Measurements from ENCODE around the gene SNCAIP. TPM values are rescaled to one million over a fixed set of nuclear protein-coding genes. Genes with fewer than 3 reads are reported as not detected.

Gene SNCAIP
- total RNA-seq, 4 donors from 2014 or later: 0.82 to 2.2 (median 1.6) TPM; not detected in 1

- DNase-seq: no peak
- Histone ChIP-seq H3K27ac (no peak overlapping the region), H3K27me3 (no peaks in the 10 kb centered on the region), H3K9me3 (no peaks in the 10 kb centered on the region), H3K4me1 (peaks cover 0 to 3% (median 0%) of the 10 kb centered on the region in 4 donors), H3K36me3 (no peaks in the 10 kb centered on the region), H3K4me3 (no peak overlapping the region)
- in situ Hi-C loops (cut with MboI; ENCODE audit: low pct_ligation_motif_present in 1 of 4, low pct_unique_long_range_greater_than_20kb in 1 of 4, low sequenced_read_pairs in 3 of 4): no loop called here
- TF ChIP-seq POLR2AphosphoS5 (IDR thresholded peaks at IDR 0.05) (no peak), POLR2A (IDR thresholded peaks at IDR 0.05) (no peak), EP300 (IDR thresholded peaks at IDR 0.05; ENCODE audit: low read depth) (no peak)
- TF ChIP-seq, protein P1, sequence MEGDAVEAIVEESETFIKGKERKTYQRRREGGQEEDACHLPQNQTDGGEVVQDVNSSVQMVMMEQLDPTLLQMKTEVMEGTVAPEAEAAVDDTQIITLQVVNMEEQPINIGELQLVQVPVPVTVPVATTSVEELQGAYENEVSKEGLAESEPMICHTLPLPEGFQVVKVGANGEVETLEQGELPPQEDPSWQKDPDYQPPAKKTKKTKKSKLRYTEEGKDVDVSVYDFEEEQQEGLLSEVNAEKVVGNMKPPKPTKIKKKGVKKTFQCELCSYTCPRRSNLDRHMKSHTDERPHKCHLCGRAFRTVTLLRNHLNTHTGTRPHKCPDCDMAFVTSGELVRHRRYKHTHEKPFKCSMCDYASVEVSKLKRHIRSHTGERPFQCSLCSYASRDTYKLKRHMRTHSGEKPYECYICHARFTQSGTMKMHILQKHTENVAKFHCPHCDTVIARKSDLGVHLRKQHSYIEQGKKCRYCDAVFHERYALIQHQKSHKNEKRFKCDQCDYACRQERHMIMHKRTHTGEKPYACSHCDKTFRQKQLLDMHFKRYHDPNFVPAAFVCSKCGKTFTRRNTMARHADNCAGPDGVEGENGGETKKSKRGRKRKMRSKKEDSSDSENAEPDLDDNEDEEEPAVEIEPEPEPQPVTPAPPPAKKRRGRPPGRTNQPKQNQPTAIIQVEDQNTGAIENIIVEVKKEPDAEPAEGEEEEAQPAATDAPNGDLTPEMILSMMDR (IDR thresholded peaks at IDR 0.05): no peak
- intact Hi-C loops (cut with DNase I; ENCODE audit: low total_unique reads): no loop called here
- WGBS, 2 donors (ENCODE audit: low coverage in 1 of 2): 45 to 47% methylated on average over 3 to 4 of the region's 4 CpGs
These were observed 57.3 kb downstream of the SNCAIP start for GRCh38 chr5:122369253-122369815.

- no peaks in the 10 kb centered on the region for H3K27me3 ChIP-seq
- no peak for DNase-seq
- in situ Hi-C loops (cut with MboI; ENCODE audit: low pct_ligation_motif_present in 1 of 4, low pct_unique_long_range_greater_than_20kb in 1 of 4, low sequenced_read_pairs in 3 of 4) (no loop called here), intact Hi-C loops (cut with DNase I; ENCODE audit: low total_unique reads) (no loop called here)
- no peaks in the 10 kb centered on the region for H3K9me3 ChIP-seq
- TF ChIP-seq POLR2AphosphoS5 (IDR thresholded peaks at IDR 0.05): no peak
- TF ChIP-seq POLR2A (IDR thresholded peaks at IDR 0.05): no peak
- TF ChIP-seq EP300 (IDR thresholded peaks at IDR 0.05; ENCODE audit: low read depth): no peak
- H3K4me3 ChIP-seq: no peak overlapping the region
- H3K4me1 ChIP-seq: peaks cover 0 to 3% (median 0%) of the 10 kb centered on the region in 4 donors
- WGBS, 2 donors (ENCODE audit: low coverage in 1 of 2): 64 to 79% methylated on average over 2 of the region's 2 CpGs
- H3K36me3 ChIP-seq: no peaks in the 10 kb centered on the region
- H3K27ac ChIP-seq: no peak overlapping the region
These were observed 59.6 kb downstream of the SNCAIP start for GRCh38 chr5:122371511-122372151.

DNA sequence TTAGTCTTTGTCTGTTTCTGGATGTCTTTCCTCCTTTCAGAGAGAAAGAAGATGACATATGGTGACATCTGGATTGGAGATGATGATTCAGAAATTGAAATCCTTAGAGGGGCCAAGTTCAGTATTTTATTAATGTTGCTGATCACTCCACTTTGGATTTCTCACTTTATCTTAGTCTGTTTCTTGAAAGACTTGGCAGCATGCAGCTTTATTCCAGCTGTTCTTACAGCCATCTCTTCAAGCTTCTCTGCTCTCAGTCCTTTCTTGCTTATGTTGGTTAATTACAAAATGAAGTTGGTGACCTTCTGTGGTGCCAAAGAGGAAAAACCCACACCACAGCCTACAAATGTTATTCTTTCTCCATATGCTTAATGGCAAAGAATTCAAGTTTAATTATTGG is 62.1 kb downstream of the SNCAIP start:
- H3K9me3 ChIP-seq: no peaks in the 10 kb centered on the region
- no peak for DNase-seq
- in situ Hi-C loops (cut with MboI; ENCODE audit: low pct_ligation_motif_present in 1 of 4, low pct_unique_long_range_greater_than_20kb in 1 of 4, low sequenced_read_pairs in 3 of 4): no loop called here

GRCh38 chr5:122375801-122376200 is 63.8 kb downstream of the SNCAIP start:
- Histone ChIP-seq H3K4me1 (peaks cover 0 to 3% (median 0%) of the 10 kb centered on the region in 4 donors), H3K4me3 (no peak overlapping the region), H3K27ac (no peak overlapping the region), H3K36me3 (no peaks in the 10 kb centered on the region), H3K9me3 (no peaks in the 10 kb centered on the region), H3K27me3 (no peaks in the 10 kb centered on the region)
- WGBS, 2 donors (ENCODE audit: low coverage in 1 of 2): 57% methylated on average over 2 of the region's 2 CpGs; no CpG with 5 or more reads in 1 of the 2 donors
- in situ Hi-C loops (cut with MboI; ENCODE audit: low pct_ligation_motif_present in 1 of 4, low pct_unique_long_range_greater_than_20kb in 1 of 4, low sequenced_read_pairs in 3 of 4): no loop called here
- no peak for TF ChIP-seq EP300 (IDR thresholded peaks at IDR 0.05; ENCODE audit: low read depth)
- TF ChIP-seq POLR2AphosphoS5 (IDR thresholded peaks at IDR 0.05): no peak
- TF ChIP-seq POLR2A (IDR thresholded peaks at IDR 0.05): no peak
- TF ChIP-seq, protein P1 (IDR thresholded peaks at IDR 0.05): no peak
- intact Hi-C loops (cut with DNase I; ENCODE audit: low total_unique reads): no loop called here
- DNase-seq: no peak

More for the DNA sequence above, 62.1 kb downstream of the SNCAIP start:
- Histone ChIP-seq H3K36me3 (no peaks in the 10 kb centered on the region), H3K27ac (no peak overlapping the region), H3K4me3 (no peak overlapping the region), H3K4me1 (peaks cover 0 to 3% (median 0%) of the 10 kb centered on the region in 4 donors), H3K27me3 (no peaks in the 10 kb centered on the region)
- TF ChIP-seq, protein P1 (IDR thresholded peaks at IDR 0.05): no peak
- TF ChIP-seq POLR2A (IDR thresholded peaks at IDR 0.05): no peak
- no peak for TF ChIP-seq EP300 (IDR thresholded peaks at IDR 0.05; ENCODE audit: low read depth)
- no peak for TF ChIP-seq POLR2AphosphoS5 (IDR thresholded peaks at IDR 0.05)
- intact Hi-C loops (cut with DNase I; ENCODE audit: low total_unique reads): no loop called here

Measured in transverse colon (tissue), 4 donors.